Measurements from ENCODE around the gene BCL11B.

Gene BCL11B

GRCh38 chr14:99253890-99254289 is 18.1 kb downstream of the BCL11B start:
- TF ChIP-seq GLIS3 (CRISPR knock-in tag; IDR thresholded peaks at IDR 0.05): no peak
- TF ChIP-seq OSR1 (CRISPR knock-in tag; IDR thresholded peaks at IDR 0.05): no peak
- TF ChIP-seq BACH2 (CRISPR knock-in tag; IDR thresholded peaks at IDR 0.05; ENCODE audit: borderline replicate concordance): no peak
- TF ChIP-seq PATZ1 (CRISPR knock-in tag; IDR thresholded peaks at IDR 0.05; ENCODE audit: borderline replicate concordance): no peak
- no peak for TF ChIP-seq ZFP3 (CRISPR knock-in tag; IDR thresholded peaks at IDR 0.05)
- TF ChIP-seq TOX (CRISPR knock-in tag; IDR thresholded peaks at IDR 0.05; ENCODE audit: borderline replicate concordance): no peak
- no peak for TF ChIP-seq CREB5 (CRISPR knock-in tag; IDR thresholded peaks at IDR 0.05; ENCODE audit: low read depth)
- no peak for TF ChIP-seq ZC3H10 (CRISPR knock-in tag; IDR thresholded peaks at IDR 0.05)
- no peak for TF ChIP-seq ZNF565 (CRISPR knock-in tag; conservative IDR thresholded peaks at IDR 0.05; ENCODE audit: low read depth)
- TF ChIP-seq TSHZ2 (CRISPR knock-in tag; IDR thresholded peaks at IDR 0.05): no peak
- no peak for TF ChIP-seq ZNF8 (CRISPR knock-in tag; IDR thresholded peaks at IDR 0.05)
- TF ChIP-seq TCF4 (CRISPR knock-in tag; IDR thresholded peaks at IDR 0.05; ENCODE audit: borderline replicate concordance): no peak
- no peak for TF ChIP-seq ESRRG (CRISPR knock-in tag; IDR thresholded peaks at IDR 0.05)
- TF ChIP-seq ZNF70 (CRISPR knock-in tag; IDR thresholded peaks at IDR 0.05): no peak
- no peak for ATAC-seq

GRCh38 chr14:99252940-99253868 is 18.8 kb downstream of the BCL11B start:
- TF ChIP-seq ISL1 (CRISPR knock-in tag; IDR thresholded peaks at IDR 0.05) (no peak), RARB (CRISPR knock-in tag; IDR thresholded peaks at IDR 0.05) (no peak), TSHZ2 (CRISPR knock-in tag; IDR thresholded peaks at IDR 0.05) (no peak), ZFP30 (CRISPR knock-in tag; IDR thresholded peaks at IDR 0.05) (no peak), PATZ1 (CRISPR knock-in tag; IDR thresholded peaks at IDR 0.05; ENCODE audit: borderline replicate concordance) (no peak), PPARA (CRISPR knock-in tag; IDR thresholded peaks at IDR 0.05; ENCODE audit: borderline replicate concordance) (no peak), ZC3H10 (CRISPR knock-in tag; IDR thresholded peaks at IDR 0.05) (no peak), OSR1 (CRISPR knock-in tag; IDR thresholded peaks at IDR 0.05) (no peak), GLIS3 (CRISPR knock-in tag; IDR thresholded peaks at IDR 0.05) (no peak), ZNF565 (CRISPR knock-in tag; conservative IDR thresholded peaks at IDR 0.05; ENCODE audit: low read depth) (no peak), CSDC2 (CRISPR knock-in tag; IDR thresholded peaks at IDR 0.05) (no peak), ZFP3 (CRISPR knock-in tag; IDR thresholded peaks at IDR 0.05) (no peak), TCF4 (CRISPR knock-in tag; IDR thresholded peaks at IDR 0.05; ENCODE audit: borderline replicate concordance) (no peak), TOX (CRISPR knock-in tag; IDR thresholded peaks at IDR 0.05; ENCODE audit: borderline replicate concordance) (no peak), CREB5 (CRISPR knock-in tag; IDR thresholded peaks at IDR 0.05; ENCODE audit: low read depth) (no peak), ZNF70 (CRISPR knock-in tag; IDR thresholded peaks at IDR 0.05) (no peak), CSRNP3 (CRISPR knock-in tag; IDR thresholded peaks at IDR 0.05) (no peak), BACH2 (CRISPR knock-in tag; IDR thresholded peaks at IDR 0.05; ENCODE audit: borderline replicate concordance) (no peak), ARNTL (CRISPR knock-in tag; IDR thresholded peaks at IDR 0.05; ENCODE audit: borderline replicate concordance, low read depth) (no peak)
- no peak for ATAC-seq
